GM23338 (cell line): ENCODE data around the gene UBAC1. TPM values are rescaled to one million over a fixed set of nuclear protein-coding genes. Genes with fewer than 3 reads are reported as not detected.

ENCODE experiments used
- ATAC-seq: fragments of 200-7000 bp; cut with Tn5 transposase; 3 replicates; pipeline ENCODE4 v1.9.1; 2020
- DNase-seq: peaks from one replicate; pipeline ENCODE4 v3.0.0-alpha.2; 2015; ENCODE audit warnings: low spot score
- H2AFZ ChIP-seq: fragments of 200-600 bp; sonication (generic); 2 replicates; pipeline ENCODE4 v1.8.0; 2016; ENCODE audit warnings: antibody characterized with exemption, mild to moderate bottlenecking, moderate library complexity
- H3F3A ChIP-seq: fragments of 200-600 bp; sonication (generic); replicated peaks from 2 replicates; pipeline ENCODE4 v1.8.0; 2017; ENCODE audit warnings: antibody characterized with exemption, mixed run types, low read depth
- H3K27ac ChIP-seq: fragments of 200-600 bp; sonication (generic); 2 replicates; pipeline ENCODE4 v1.6.1; 2016; ENCODE audit warnings: low read depth
- H3K27me3 ChIP-seq: fragments of 200-600 bp; sonication (generic); 2 replicates; pipeline ENCODE4 v1.8.0; 2016; ENCODE audit warnings: mild to moderate bottlenecking, mixed run types, moderate library complexity; ENCODE audit not compliant: insufficient read depth
- H3K36me3 ChIP-seq: fragments of 200-600 bp; sonication (generic); 2 replicates; pipeline ENCODE4 v1.8.0; 2016; ENCODE audit warnings: mild to moderate bottlenecking; ENCODE audit not compliant: insufficient read depth
- H3K4me1 ChIP-seq: fragments of 200-600 bp; sonication (generic); 2 replicates; pipeline ENCODE4 v1.8.0; 2016; ENCODE audit warnings: mild to moderate bottlenecking, moderate library complexity; ENCODE audit not compliant: insufficient read depth
- H3K4me2 ChIP-seq: fragments of 200-600 bp; sonication (generic); 2 replicates; pipeline ENCODE4 v1.7.1; 2017; ENCODE audit warnings: mixed run types
- H3K4me3 ChIP-seq: fragments of 200-600 bp; sonication (generic); 2 replicates; pipeline ENCODE4 v1.6.1; 2016; ENCODE audit warnings: mixed run types
- H3K79me2 ChIP-seq: fragments of 200-600 bp; sonication (generic); replicated peaks from 2 replicates; pipeline ENCODE4 v1.8.0; 2017; ENCODE audit warnings: mild to moderate bottlenecking; ENCODE audit not compliant: insufficient read depth
- H3K9me2 ChIP-seq: fragments of 200-600 bp; sonication (generic); 2 replicates; pipeline ENCODE4 v1.8.0; 2017; ENCODE audit not compliant: insufficient read depth
- H4K20me1 ChIP-seq: fragments of 200-600 bp; sonication (generic); replicated peaks from 2 replicates; pipeline ENCODE4 v1.8.0; 2017; ENCODE audit warnings: mild to moderate bottlenecking; ENCODE audit not compliant: insufficient read depth
- H3K27ac Mint-ChIP-seq: 2 replicates; pipeline ENCODE4 v1.8.0; 2020; ENCODE audit warnings: inconsistent platforms, mild to moderate bottlenecking, moderate library complexity, mixed read lengths
- H3K27me3 Mint-ChIP-seq: 3 replicates; pipeline ENCODE4 v1.8.0; 2022; ENCODE audit warnings: low read depth, mild to moderate bottlenecking, moderate library complexity, mixed read lengths, inconsistent platforms; ENCODE audit not compliant: insufficient read depth, poor library complexity
- H3K36me3 Mint-ChIP-seq: 3 replicates; pipeline ENCODE4 v1.8.0; 2021; ENCODE audit warnings: low read depth, mild to moderate bottlenecking, inconsistent platforms, moderate library complexity, mixed read lengths
- H3K4me1 Mint-ChIP-seq: 3 replicates; pipeline ENCODE4 v1.8.0; 2020; ENCODE audit warnings: mild to moderate bottlenecking, inconsistent platforms, mixed read lengths
- H3K4me3 Mint-ChIP-seq: 3 replicates; pipeline ENCODE4 v1.8.0; 2021; ENCODE audit warnings: moderate library complexity, mild to moderate bottlenecking, inconsistent platforms, mixed read lengths
- H3K9me3 Mint-ChIP-seq: 3 replicates; pipeline ENCODE4 v1.8.0; 2020; ENCODE audit warnings: moderate library complexity, mild to moderate bottlenecking, inconsistent platforms, mixed read lengths
- CREB1 ChIP-seq: fragments of 250-450 bp; sonication (Bioruptor Pico); IDR thresholded peaks from 2 replicates; pipeline ENCODE4 v1.5.0; 2020; ENCODE audit warnings: low read depth, mild to moderate bottlenecking, moderate library complexity
- EZH2 ChIP-seq: fragments of 200-600 bp; sonication (generic); IDR thresholded peaks from one replicate; pipeline ENCODE4 v1.8.0; 2017; ENCODE audit warnings: antibody characterized with exemption, mild to moderate bottlenecking, low read depth; ENCODE audit not compliant: unreplicated experiment
- JUNB ChIP-seq: IDR thresholded peaks from one replicate; pipeline ENCODE4 v1.6.1; 2016; ENCODE audit warnings: antibody characterized with exemption; ENCODE audit not compliant: unreplicated experiment
- NANOG ChIP-seq: IDR thresholded peaks from 2 replicates; pipeline ENCODE4 v1.6.1; 2016; ENCODE audit warnings: antibody characterized with exemption, borderline replicate concordance
- STAT1 ChIP-seq: IDR thresholded peaks from one replicate; pipeline ENCODE4 v1.6.1; 2016; ENCODE audit warnings: antibody characterized with exemption; ENCODE audit not compliant: unreplicated experiment
- ZNF331 ChIP-seq: fragments of 250-450 bp; sonication (Bioruptor Pico); IDR thresholded peaks from 2 replicates; pipeline ENCODE4 v1.5.0; 2020; ENCODE audit warnings: low read depth, mild to moderate bottlenecking, moderate library complexity
- polyA plus RNA-seq: library from polyadenylated mRNA; unstranded; fragments of >200 nt; fragmentation: Nextera tagmentation; extraction: Ambion mirVana; gene quantifications from 2 replicates; pipeline ENCODE4 v1.2.1, GENCODE V29; 2016
- total RNA-seq: library from RNA; depleted of rRNA; stranded (reverse); fragments of >200 nt; shearing (Covaris generic); gene quantifications from 2 replicates; pipeline ENCODE4 v1.2.3, GENCODE V29; 2014
- TF ChIP-seq, protein P1 (sequence below): IDR thresholded peaks from one replicate; pipeline ENCODE4 v1.6.1; 2018; ENCODE audit warnings: antibody characterized with exemption; ENCODE audit not compliant: unreplicated experiment
- TF ChIP-seq, protein P2 (sequence below), 2 experiments: fragments of 200-600 bp in 1 of 2; sonication (generic) in 1 of 2; conservative IDR thresholded peaks; 2 replicates each; pipeline versions ENCODE4 v1.5.1 to v1.6.1; 2016 to 2017; ENCODE audit warnings: antibody characterized with exemption in 2 of 2, low read depth in 2 of 2, mild to moderate bottlenecking in 2 of 2, moderate library complexity in 1 of 2

The UBAC1 gene
- total and polyA plus RNA-seq, 2 experiments from 2014 or later, result 63.2 to 86.6 TPM

DNA sequence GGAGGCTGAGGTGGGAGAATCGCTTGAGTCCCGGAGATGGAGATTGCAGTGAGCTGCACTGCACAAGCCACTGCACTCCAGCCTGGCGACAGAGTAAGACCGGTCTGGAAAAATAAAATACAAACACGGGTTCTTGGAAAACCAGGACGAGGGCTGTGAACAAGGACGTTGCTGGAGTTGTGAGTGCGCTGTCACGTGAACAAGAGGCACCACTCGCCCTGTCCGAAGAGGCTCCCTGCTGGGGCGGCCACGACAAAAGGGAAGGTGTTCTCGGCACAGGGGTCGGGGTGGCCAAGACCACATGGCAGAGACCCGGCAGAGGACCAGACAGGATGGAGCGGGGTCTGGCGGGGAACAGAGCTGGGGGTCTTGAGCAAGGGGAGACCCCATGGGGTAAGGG lies 30.6 kb upstream of the UBAC1 start:
- no peak overlapping the region for H3K4me3 ChIP-seq
- no peaks in the 10 kb centered on the region for H4K20me1 ChIP-seq
- H2AFZ ChIP-seq, result no peak overlapping the region
- no peaks in the 10 kb centered on the region for H3K36me3 ChIP-seq
- Mint-ChIP-seq H3K36me3 (no peaks in the 10 kb centered on the region), H3K27ac (no peak overlapping the region), H3K4me1 (peaks cover 23% of the 10 kb centered on the region), H3K9me3 (no peaks in the 10 kb centered on the region), H3K4me3 (peak overlapping the region; percentile 23; the same call in 1 of the 3 replicates), H3K27me3 (peaks cover 18% of the 10 kb centered on the region)
- H3K27me3 ChIP-seq, result no peaks in the 10 kb centered on the region
- H3F3A ChIP-seq, result peaks cover 7% of the 10 kb centered on the region
- no peak for ATAC-seq
- 0 out of 2 replicates have a peak overlapping the region, but pooled peaks have one; percentile 77 for H3K4me2 ChIP-seq
- DNase-seq, result no peak
- H3K9me2 ChIP-seq, result no peaks in the 10 kb centered on the region
- peaks cover 31% of the 10 kb centered on the region; the same call in 1 of the 2 replicates for H3K4me1 ChIP-seq
- TF ChIP-seq, protein P1, sequence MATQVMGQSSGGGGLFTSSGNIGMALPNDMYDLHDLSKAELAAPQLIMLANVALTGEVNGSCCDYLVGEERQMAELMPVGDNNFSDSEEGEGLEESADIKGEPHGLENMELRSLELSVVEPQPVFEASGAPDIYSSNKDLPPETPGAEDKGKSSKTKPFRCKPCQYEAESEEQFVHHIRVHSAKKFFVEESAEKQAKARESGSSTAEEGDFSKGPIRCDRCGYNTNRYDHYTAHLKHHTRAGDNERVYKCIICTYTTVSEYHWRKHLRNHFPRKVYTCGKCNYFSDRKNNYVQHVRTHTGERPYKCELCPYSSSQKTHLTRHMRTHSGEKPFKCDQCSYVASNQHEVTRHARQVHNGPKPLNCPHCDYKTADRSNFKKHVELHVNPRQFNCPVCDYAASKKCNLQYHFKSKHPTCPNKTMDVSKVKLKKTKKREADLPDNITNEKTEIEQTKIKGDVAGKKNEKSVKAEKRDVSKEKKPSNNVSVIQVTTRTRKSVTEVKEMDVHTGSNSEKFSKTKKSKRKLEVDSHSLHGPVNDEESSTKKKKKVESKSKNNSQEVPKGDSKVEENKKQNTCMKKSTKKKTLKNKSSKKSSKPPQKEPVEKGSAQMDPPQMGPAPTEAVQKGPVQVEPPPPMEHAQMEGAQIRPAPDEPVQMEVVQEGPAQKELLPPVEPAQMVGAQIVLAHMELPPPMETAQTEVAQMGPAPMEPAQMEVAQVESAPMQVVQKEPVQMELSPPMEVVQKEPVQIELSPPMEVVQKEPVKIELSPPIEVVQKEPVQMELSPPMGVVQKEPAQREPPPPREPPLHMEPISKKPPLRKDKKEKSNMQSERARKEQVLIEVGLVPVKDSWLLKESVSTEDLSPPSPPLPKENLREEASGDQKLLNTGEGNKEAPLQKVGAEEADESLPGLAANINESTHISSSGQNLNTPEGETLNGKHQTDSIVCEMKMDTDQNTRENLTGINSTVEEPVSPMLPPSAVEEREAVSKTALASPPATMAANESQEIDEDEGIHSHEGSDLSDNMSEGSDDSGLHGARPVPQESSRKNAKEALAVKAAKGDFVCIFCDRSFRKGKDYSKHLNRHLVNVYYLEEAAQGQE, result no peak
- TF ChIP-seq, protein P2, sequence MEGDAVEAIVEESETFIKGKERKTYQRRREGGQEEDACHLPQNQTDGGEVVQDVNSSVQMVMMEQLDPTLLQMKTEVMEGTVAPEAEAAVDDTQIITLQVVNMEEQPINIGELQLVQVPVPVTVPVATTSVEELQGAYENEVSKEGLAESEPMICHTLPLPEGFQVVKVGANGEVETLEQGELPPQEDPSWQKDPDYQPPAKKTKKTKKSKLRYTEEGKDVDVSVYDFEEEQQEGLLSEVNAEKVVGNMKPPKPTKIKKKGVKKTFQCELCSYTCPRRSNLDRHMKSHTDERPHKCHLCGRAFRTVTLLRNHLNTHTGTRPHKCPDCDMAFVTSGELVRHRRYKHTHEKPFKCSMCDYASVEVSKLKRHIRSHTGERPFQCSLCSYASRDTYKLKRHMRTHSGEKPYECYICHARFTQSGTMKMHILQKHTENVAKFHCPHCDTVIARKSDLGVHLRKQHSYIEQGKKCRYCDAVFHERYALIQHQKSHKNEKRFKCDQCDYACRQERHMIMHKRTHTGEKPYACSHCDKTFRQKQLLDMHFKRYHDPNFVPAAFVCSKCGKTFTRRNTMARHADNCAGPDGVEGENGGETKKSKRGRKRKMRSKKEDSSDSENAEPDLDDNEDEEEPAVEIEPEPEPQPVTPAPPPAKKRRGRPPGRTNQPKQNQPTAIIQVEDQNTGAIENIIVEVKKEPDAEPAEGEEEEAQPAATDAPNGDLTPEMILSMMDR (conservative IDR thresholded peaks at IDR 0.05; ENCODE audit: low read depth in 2 of 2), result no peak
- TF ChIP-seq CREB1 (CRISPR knock-in tag), result no peak
- no peak for TF ChIP-seq ZNF331 (CRISPR knock-in tag)
- no peak for TF ChIP-seq NANOG
- TF ChIP-seq EZH2, result no peak
- TF ChIP-seq JUNB, result no peak
- no peak for TF ChIP-seq STAT1
- no peak overlapping the region for H3K27ac ChIP-seq
- no peaks in the 10 kb centered on the region for H3K79me2 ChIP-seq

DNA sequence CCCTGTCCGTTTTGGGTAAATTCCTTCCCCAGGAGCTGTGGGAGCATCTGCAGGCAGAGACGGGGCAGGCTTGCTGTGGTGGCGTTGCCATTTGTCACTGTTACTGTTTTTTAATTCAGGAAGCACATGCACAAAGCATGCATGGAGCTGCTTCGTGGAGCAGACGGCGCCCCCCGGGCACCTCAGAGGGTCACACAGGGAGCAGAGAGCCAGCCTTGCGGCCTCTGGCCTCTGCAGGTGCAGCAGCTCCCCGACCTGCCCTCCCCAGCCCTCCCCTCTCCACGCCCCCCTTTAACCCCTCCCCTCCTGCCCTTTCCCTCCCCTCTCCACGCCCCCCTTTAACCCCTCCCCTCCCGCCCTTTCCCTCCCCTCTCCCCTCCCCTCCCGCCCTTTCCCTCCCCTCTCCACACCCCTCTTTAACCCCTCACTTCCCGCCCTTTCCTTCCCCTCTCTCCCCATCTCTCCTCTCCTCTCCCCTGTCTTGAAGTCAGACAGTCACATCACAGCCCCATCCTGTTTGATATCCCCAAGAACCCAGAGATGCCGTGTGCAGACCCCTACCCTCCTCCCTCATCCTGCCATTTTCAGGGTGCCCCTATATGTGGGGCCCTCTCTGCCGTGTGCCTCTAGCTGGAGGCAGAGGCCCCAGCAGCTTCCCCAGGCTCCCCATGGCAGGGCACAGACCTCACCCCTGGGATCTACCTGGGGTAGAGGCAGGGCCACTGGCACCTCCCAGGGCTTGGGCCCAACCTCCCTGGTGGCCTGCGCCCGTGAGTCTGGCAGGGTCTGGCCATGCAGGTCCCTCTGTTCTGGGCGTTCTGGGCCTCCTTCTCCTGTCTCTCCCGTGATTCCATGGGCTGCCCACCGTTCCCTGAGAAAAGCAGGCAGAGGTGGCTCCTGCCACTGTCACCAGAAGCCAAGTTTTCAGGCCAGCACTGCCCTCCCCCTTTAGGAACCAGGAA lies 29.6 kb upstream of the UBAC1 start:
- Mint-ChIP-seq H3K4me3 (no peak overlapping the region), H3K9me3 (no peaks in the 10 kb centered on the region), H3K27ac (no peak overlapping the region), H3K4me1 (peaks cover 23% of the 10 kb centered on the region), H3K27me3 (peaks cover 15% of the 10 kb centered on the region), H3K36me3 (no peaks in the 10 kb centered on the region)
- no peak overlapping the region for H3K27ac ChIP-seq
- no peaks in the 10 kb centered on the region for H3K36me3 ChIP-seq
- H4K20me1 ChIP-seq, result no peaks in the 10 kb centered on the region
- H3K4me1 ChIP-seq, result peaks cover 31% of the 10 kb centered on the region; the same call in 1 of the 2 replicates
- H3K9me2 ChIP-seq, result no peaks in the 10 kb centered on the region
- H3K27me3 ChIP-seq, result no peaks in the 10 kb centered on the region
- no peak overlapping the region for H2AFZ ChIP-seq
- peaks cover 7% of the 10 kb centered on the region for H3F3A ChIP-seq
- ATAC-seq (peak; percentile 21), DNase-seq (peak; percentile 96)
- H3K79me2 ChIP-seq, result no peaks in the 10 kb centered on the region
- H3K4me3 ChIP-seq, result no peak overlapping the region
- peak overlapping the region; percentile 43; the same call in 1 of the 2 replicates for H3K4me2 ChIP-seq
- TF ChIP-seq CREB1 (CRISPR knock-in tag) (no peak), ZNF331 (CRISPR knock-in tag) (no peak), NANOG (no peak)
- TF ChIP-seq, protein P2 (conservative IDR thresholded peaks at IDR 0.05; ENCODE audit: low read depth in 2 of 2), result 0 out of 4 replicates have a peak, but pooled peaks of 1 of the 2 experiments have one; percentile 12
